ENCODE results near the gene TULP1. TPM values are rescaled to one million over a fixed set of nuclear protein-coding genes. Genes with fewer than 3 reads are reported as not detected.

Gene TULP1
- total and polyA plus RNA-seq, 2 of the 13 experiments (the other 11 are each of a cell fraction or from before 2014, with no cell fraction given) = not detected

GRCh38 chr6:35497571-35498421 is 14.9 kb downstream of the TULP1 start (continued):
- TF ChIP-seq ARNTL (CRISPR knock-in tag; IDR thresholded peaks at IDR 0.05) (peak; percentile 35; the same call in 1 of the 2 replicates), ZNF160 (CRISPR knock-in tag; IDR thresholded peaks at IDR 0.05) (no peak), ZNF776 (CRISPR knock-in tag; IDR thresholded peaks at IDR 0.05) (peak; percentile 71), AKNA (CRISPR knock-in tag; IDR thresholded peaks at IDR 0.05; ENCODE audit: borderline replicate concordance) (peak; percentile 87; the same call in 1 of the 2 replicates), IKZF1 (IDR thresholded peaks at IDR 0.05) (no peak), POGK (CRISPR knock-in tag; conservative IDR thresholded peaks at IDR 0.05) (peak; percentile 83; the same call in 1 of the 2 replicates), SAFB2 (CRISPR knock-in tag; IDR thresholded peaks at IDR 0.05; ENCODE audit: borderline replicate concordance, low read depth) (peak; percentile 86; the same call in 1 of the 2 replicates), TERF1 (CRISPR knock-in tag; IDR thresholded peaks at IDR 0.05) (peak; percentile 84; the same call in 1 of the 2 replicates), KDM6A (CRISPR knock-in tag; IDR thresholded peaks at IDR 0.05; ENCODE audit: low read depth) (no peak), ZNF773 (CRISPR knock-in tag; IDR thresholded peaks at IDR 0.05; ENCODE audit: borderline replicate concordance) (peak; percentile 94), DDIT3 (CRISPR knock-in tag; IDR thresholded peaks at IDR 0.05) (no peak), ZNF468 (CRISPR knock-in tag; IDR thresholded peaks at IDR 0.05) (peak; percentile 89; the same call in 1 of the 2 replicates), ZNF564 (CRISPR knock-in tag; IDR thresholded peaks at IDR 0.05) (peak; percentile 75; the same call in 1 of the 2 replicates), FOXP1 (IDR thresholded peaks at IDR 0.05) (no peak), FOXP1 (CRISPR knock-in tag; IDR thresholded peaks at IDR 0.05) (no peak), SALL1 (CRISPR knock-in tag; IDR thresholded peaks at IDR 0.05) (peak; percentile 80), STAT6 (CRISPR knock-in tag; IDR thresholded peaks at IDR 0.05; ENCODE audit: borderline replicate concordance) (no peak), SMARCE1 (IDR thresholded peaks at IDR 0.05; ENCODE audit: borderline replicate concordance) (no peak)
